Spleen (tissue), 7 donors: ENCODE results near the gene CLDN4.
"Not testable (repeated sequence)": the region's sequence is repeated elsewhere in the genome, so short reads cannot be mapped to it uniquely, and the experiment has no call there.

Experiments
- CTCF ChIP-seq, 11 experiments: fragments of 200-600 bp in 7 of 11; fragments of 450-650 bp in 4 of 11; sonication (generic) in 4 of 11; IDR thresholded peaks in 8 of 11; conservative IDR thresholded peaks in 3 of 11; 1 replicate in 7 of 11; 2 replicates in 4 of 11; pipeline versions ENCODE4 v1.4.0 to v1.8.0; 2016 to 2021; ENCODE audit warnings: antibody characterized with exemption in 11 of 11, inconsistent platforms in 4 of 11, mild to moderate bottlenecking in 1 of 11
- POLR2AphosphoS5 ChIP-seq, 3 donors: sonication (generic); formaldehyde crosslinking; IDR thresholded peaks; one replicate each; pipeline ENCODE4 v1.5.1; 2017; ENCODE audit warnings: antibody characterized with exemption in 3 of 3
- donor health status: DM: no; HTN: no; CAD: no; lungs with moderate emphysema.
- donor health status: DM: no; HTN: no; CAD: no.
- donor health status: DM: no; HTN: no; CAD: no.

- TF ChIP-seq CTCF (IDR thresholded peaks at IDR 0.05 in 8 of 11, conservative IDR thresholded peaks at IDR 0.05 in 3 of 11); POLR2AphosphoS5 (IDR thresholded peaks at IDR 0.05): not testable (repeated sequence)
Observed at GRCh38 chr7:73845701-73846195, 15.0 kb downstream of the CLDN4 start.
